Neural progenitor cell (in vitro differentiated cells): ENCODE results near the gene ITGA5. TPM values are rescaled to one million over a fixed set of nuclear protein-coding genes. Genes with fewer than 3 reads are reported as not detected.

Experiments used
- DNase-seq: peaks from one replicate; pipeline ENCODE4 v3.0.0-alpha.2; 2016; ENCODE audit warnings: low spot score
- H2AFZ ChIP-seq: fragments of 200-600 bp; sonication (generic); replicated peaks from 2 replicates; pipeline ENCODE4 v1.6.1; 2016; ENCODE audit warnings: antibody characterized with exemption
- H3F3A ChIP-seq: fragments of 200-600 bp; sonication (generic); 2 replicates; pipeline ENCODE4 v1.6.1; 2016; ENCODE audit warnings: antibody characterized with exemption, low read depth
- H3K27ac ChIP-seq: fragments of 200-600 bp; sonication (generic); 2 replicates; pipeline ENCODE4 v1.5.1; 2016; ENCODE audit warnings: mild to moderate bottlenecking
- H3K27me3 ChIP-seq: fragments of 200-600 bp; sonication (generic); 2 replicates; pipeline ENCODE4 v1.6.1; 2016; ENCODE audit warnings: mild to moderate bottlenecking, moderate library complexity
- H3K36me3 ChIP-seq: fragments of 200-600 bp; sonication (generic); 2 replicates; pipeline ENCODE4 v1.5.1; 2016
- H3K4me1 ChIP-seq: fragments of 200-600 bp; sonication (generic); 2 replicates; pipeline ENCODE4 v1.6.1; 2016; ENCODE audit warnings: mixed run types
- H3K4me2 ChIP-seq: fragments of 200-600 bp; sonication (generic); 2 replicates; pipeline ENCODE4 v1.6.1; 2016
- H3K4me3 ChIP-seq: fragments of 200-600 bp; sonication (generic); 2 replicates; pipeline ENCODE4 v1.5.1; 2016
- H3K79me2 ChIP-seq: fragments of 200-600 bp; sonication (generic); 2 replicates; pipeline ENCODE4 v1.6.1; 2016; ENCODE audit warnings: low read depth
- H3K9ac ChIP-seq: fragments of 200-600 bp; sonication (generic); 2 replicates; pipeline ENCODE4 v1.6.1; 2016
- H3K9me3 ChIP-seq: fragments of 200-600 bp; sonication (generic); 2 replicates; pipeline ENCODE4 v1.5.1; 2016; ENCODE audit warnings: low read depth
- H4K20me1 ChIP-seq: fragments of 200-600 bp; sonication (generic); 2 replicates; pipeline ENCODE4 v1.6.1; 2016; ENCODE audit warnings: low read depth
- H3K27ac Mint-ChIP-seq: 3 replicates; pipeline ENCODE4 v1.8.0; 2021; ENCODE audit warnings: mixed read lengths
- H3K27me3 Mint-ChIP-seq: 2 replicates; pipeline ENCODE4 v1.8.0; 2022; ENCODE audit warnings: low read depth, mild to moderate bottlenecking, inconsistent platforms, moderate library complexity, mixed read lengths; ENCODE audit not compliant: insufficient read depth
- H3K36me3 Mint-ChIP-seq: 3 replicates; pipeline ENCODE4 v1.8.0; 2021; ENCODE audit warnings: mixed read lengths
- H3K4me1 Mint-ChIP-seq: 3 replicates; pipeline ENCODE4 v1.8.0; 2021; ENCODE audit warnings: mixed read lengths
- H3K4me3 Mint-ChIP-seq: 3 replicates; pipeline ENCODE4 v1.8.0; 2021; ENCODE audit warnings: mild to moderate bottlenecking, moderate library complexity, mixed read lengths
- H3K9me3 Mint-ChIP-seq: 3 replicates; pipeline ENCODE4 v1.8.0; 2020; ENCODE audit warnings: mixed read lengths
- EZH2 ChIP-seq: fragments of 200-600 bp; sonication (generic); IDR thresholded peaks from 2 replicates; pipeline ENCODE4 v1.6.1; 2017; ENCODE audit warnings: antibody characterized with exemption, mild to moderate bottlenecking, moderate library complexity
- EZH2phosphoT487 ChIP-seq: fragments of 200-600 bp; sonication (generic); IDR thresholded peaks from 2 replicates; pipeline ENCODE4 v1.6.1; 2017; ENCODE audit warnings: antibody characterized with exemption
- total RNA-seq: library from RNA; depleted of rRNA; stranded (reverse); fragments of >200 nt; gene quantifications from 2 replicates; pipeline ENCODE4 v1.2.3, GENCODE V29; 2015; ENCODE audit warnings: low replicate concordance
- TF ChIP-seq, protein P1 (sequence below): fragments of 200-600 bp; sonication (generic); IDR thresholded peaks from 2 replicates; pipeline ENCODE4 v1.5.1; 2017; ENCODE audit warnings: antibody characterized with exemption, mild to moderate bottlenecking

The ITGA5 gene
- total RNA-seq = 37.7 and 70.8 TPM in 2 replicates

- Mint-ChIP-seq H3K4me3 (peak within 1 kb of the TSS; percentile 95), H3K9me3 (no peaks in the 10 kb centered on the region), H3K36me3 (no peaks in the 10 kb centered on the region), H3K27me3 (peaks cover 14% of the 10 kb centered on the region), H3K4me1 (peaks cover 34% of the 10 kb centered on the region), H3K27ac (peak within 1 kb of the TSS; percentile 94)
- Histone ChIP-seq H3K27me3 (no peaks in the 10 kb centered on the region), H3K27ac (peak within 1 kb of the TSS; percentile 4), H3K9ac (peak within 1 kb of the TSS; percentile 69), H3K79me2 (peaks cover 47% of the 10 kb centered on the region), H3K9me3 (no peaks in the 10 kb centered on the region), H4K20me1 (peaks cover 15% of the 10 kb centered on the region), H2AFZ (peak within 1 kb of the TSS; percentile 77), H3K4me1 (peaks cover 34% of the 10 kb centered on the region), H3K36me3 (no peaks in the 10 kb centered on the region), H3K4me2 (peak within 1 kb of the TSS; percentile 92), H3K4me3 (peak within 1 kb of the TSS; percentile 86), H3F3A (peaks cover 19% of the 10 kb centered on the region)
- TF ChIP-seq EZH2phosphoT487 (no peak), EZH2 (no peak)
- TF ChIP-seq, protein P1, sequence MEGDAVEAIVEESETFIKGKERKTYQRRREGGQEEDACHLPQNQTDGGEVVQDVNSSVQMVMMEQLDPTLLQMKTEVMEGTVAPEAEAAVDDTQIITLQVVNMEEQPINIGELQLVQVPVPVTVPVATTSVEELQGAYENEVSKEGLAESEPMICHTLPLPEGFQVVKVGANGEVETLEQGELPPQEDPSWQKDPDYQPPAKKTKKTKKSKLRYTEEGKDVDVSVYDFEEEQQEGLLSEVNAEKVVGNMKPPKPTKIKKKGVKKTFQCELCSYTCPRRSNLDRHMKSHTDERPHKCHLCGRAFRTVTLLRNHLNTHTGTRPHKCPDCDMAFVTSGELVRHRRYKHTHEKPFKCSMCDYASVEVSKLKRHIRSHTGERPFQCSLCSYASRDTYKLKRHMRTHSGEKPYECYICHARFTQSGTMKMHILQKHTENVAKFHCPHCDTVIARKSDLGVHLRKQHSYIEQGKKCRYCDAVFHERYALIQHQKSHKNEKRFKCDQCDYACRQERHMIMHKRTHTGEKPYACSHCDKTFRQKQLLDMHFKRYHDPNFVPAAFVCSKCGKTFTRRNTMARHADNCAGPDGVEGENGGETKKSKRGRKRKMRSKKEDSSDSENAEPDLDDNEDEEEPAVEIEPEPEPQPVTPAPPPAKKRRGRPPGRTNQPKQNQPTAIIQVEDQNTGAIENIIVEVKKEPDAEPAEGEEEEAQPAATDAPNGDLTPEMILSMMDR = no peak
- DNase-seq = peak; percentile 77
Observed at GRCh38 chr12:54419088-54419887, at the start of gene ITGA5. Gene ITGA5, minus strand, starts transcription at chr12:54419266. Its CDS starts 68 bp downstream, at chr12:54419198.

- H3K4me1 Mint-ChIP-seq = no peaks in the 10 kb centered on the region
- Histone ChIP-seq H4K20me1 (no peaks in the 10 kb centered on the region), H3F3A (no peaks in the 10 kb centered on the region), H3K27ac (no peak overlapping the region), H3K27me3 (peaks cover 48% of the 10 kb centered on the region), H3K9ac (no peak overlapping the region), H3K4me1 (no peaks in the 10 kb centered on the region), H3K4me2 (no peak overlapping the region), H2AFZ (peak overlapping the region; percentile 22), H3K9me3 (no peaks in the 10 kb centered on the region), H3K4me3 (no peak overlapping the region), H3K79me2 (no peaks in the 10 kb centered on the region), H3K36me3 (no peaks in the 10 kb centered on the region)
- H3K4me3 Mint-ChIP-seq = no peak overlapping the region
- no peaks in the 10 kb centered on the region for H3K36me3 Mint-ChIP-seq
- no peak for TF ChIP-seq EZH2phosphoT487
- TF ChIP-seq EZH2 = no peak
- TF ChIP-seq, protein P1 = no peak
- H3K27ac Mint-ChIP-seq = no peak overlapping the region
- H3K9me3 Mint-ChIP-seq = no peaks in the 10 kb centered on the region
- no peak for DNase-seq
- peaks cover 7% of the 10 kb centered on the region for H3K27me3 Mint-ChIP-seq
Observed at GRCh38 chr12:54465857-54466523, 46.9 kb upstream of the ITGA5 start.

DNA sequence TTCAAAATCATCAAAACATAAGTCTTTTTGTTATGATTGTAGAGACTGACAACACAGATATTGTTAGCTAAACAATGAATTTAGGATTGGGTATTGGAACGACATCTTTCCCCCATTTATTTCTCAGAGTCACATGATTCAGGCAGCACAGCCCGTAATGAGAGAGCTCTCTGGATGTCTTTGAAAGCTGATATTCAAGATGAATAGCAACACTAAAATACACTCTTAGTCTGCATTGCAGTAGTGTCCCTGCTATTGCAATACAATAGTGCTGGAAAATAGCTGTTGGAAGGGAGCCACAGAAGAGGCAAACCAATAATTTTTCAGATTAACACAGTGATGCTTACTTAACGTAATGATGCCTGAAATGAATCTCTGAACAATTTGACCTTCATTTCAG lies 44.4 kb upstream of the ITGA5 start:
- no peak overlapping the region for H3K27ac ChIP-seq
- Mint-ChIP-seq H3K4me3 (no peak overlapping the region), H3K27me3 (peaks cover 7% of the 10 kb centered on the region), H3K9me3 (no peaks in the 10 kb centered on the region), H3K4me1 (no peaks in the 10 kb centered on the region), H3K36me3 (no peaks in the 10 kb centered on the region), H3K27ac (no peak overlapping the region)
- H3K27me3 ChIP-seq = peaks cover 71% of the 10 kb centered on the region
- H2AFZ ChIP-seq = no peak overlapping the region
- no peak for TF ChIP-seq EZH2
- TF ChIP-seq EZH2phosphoT487 = no peak
- TF ChIP-seq, protein P1 = no peak
- no peaks in the 10 kb centered on the region for H3K4me1 ChIP-seq
- no peak for DNase-seq
- H3K4me2 ChIP-seq = no peak overlapping the region
- no peaks in the 10 kb centered on the region for H3K36me3 ChIP-seq
- no peak overlapping the region for H3K4me3 ChIP-seq
- H3F3A ChIP-seq = no peaks in the 10 kb centered on the region
- no peaks in the 10 kb centered on the region for H3K9me3 ChIP-seq
- H3K9ac ChIP-seq = no peak overlapping the region
- H4K20me1 ChIP-seq = no peaks in the 10 kb centered on the region
- H3K79me2 ChIP-seq = no peaks in the 10 kb centered on the region
